Measurements from ENCODE around the gene BDH1. TPM values are rescaled to one million over a fixed set of nuclear protein-coding genes. Genes with fewer than 3 reads are reported as not detected.

The BDH1 gene
- total and polyA plus RNA-seq, 2 experiments from 2014 or later: 61.8 to 62.9 TPM

- no peaks in the 10 kb centered on the region for H3K27me3 ChIP-seq
- no peak overlapping the region for H3K4me2 ChIP-seq
- no peak overlapping the region for H3K27ac ChIP-seq
- no peak overlapping the region for H2AFZ ChIP-seq
- H3K9me3 ChIP-seq (ENCODE audit: low read depth): no peaks in the 10 kb centered on the region
- TF ChIP-seq EZH2 (IDR thresholded peaks at IDR 0.05; ENCODE audit: borderline replicate concordance) (no peak), EZH2phosphoT487 (IDR thresholded peaks at IDR 0.05; ENCODE audit: low read depth, severe bottlenecking, unreplicated experiment) (no peak)
- TF ChIP-seq, protein P1, sequence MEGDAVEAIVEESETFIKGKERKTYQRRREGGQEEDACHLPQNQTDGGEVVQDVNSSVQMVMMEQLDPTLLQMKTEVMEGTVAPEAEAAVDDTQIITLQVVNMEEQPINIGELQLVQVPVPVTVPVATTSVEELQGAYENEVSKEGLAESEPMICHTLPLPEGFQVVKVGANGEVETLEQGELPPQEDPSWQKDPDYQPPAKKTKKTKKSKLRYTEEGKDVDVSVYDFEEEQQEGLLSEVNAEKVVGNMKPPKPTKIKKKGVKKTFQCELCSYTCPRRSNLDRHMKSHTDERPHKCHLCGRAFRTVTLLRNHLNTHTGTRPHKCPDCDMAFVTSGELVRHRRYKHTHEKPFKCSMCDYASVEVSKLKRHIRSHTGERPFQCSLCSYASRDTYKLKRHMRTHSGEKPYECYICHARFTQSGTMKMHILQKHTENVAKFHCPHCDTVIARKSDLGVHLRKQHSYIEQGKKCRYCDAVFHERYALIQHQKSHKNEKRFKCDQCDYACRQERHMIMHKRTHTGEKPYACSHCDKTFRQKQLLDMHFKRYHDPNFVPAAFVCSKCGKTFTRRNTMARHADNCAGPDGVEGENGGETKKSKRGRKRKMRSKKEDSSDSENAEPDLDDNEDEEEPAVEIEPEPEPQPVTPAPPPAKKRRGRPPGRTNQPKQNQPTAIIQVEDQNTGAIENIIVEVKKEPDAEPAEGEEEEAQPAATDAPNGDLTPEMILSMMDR (IDR thresholded peaks at IDR 0.05; ENCODE audit: poor library complexity): no peak
- no peaks in the 10 kb centered on the region for H4K20me1 ChIP-seq (ENCODE audit: insufficient read depth, poor library complexity, severe bottlenecking)
- no peak overlapping the region for H3K4me3 ChIP-seq
- no peaks in the 10 kb centered on the region for H3K79me2 ChIP-seq
- H3K36me3 ChIP-seq (replicated peaks; ENCODE audit: insufficient read depth, low read depth): no peaks in the 10 kb centered on the region
- WGBS (ENCODE audit: low lambda C conversion rate, missing lambda C conversion rate): 92% methylated on average over 22 of the region's 22 CpGs
- no peaks in the 10 kb centered on the region for H3K9me2 ChIP-seq (replicated peaks; ENCODE audit: insufficient read depth)
- DNase-seq (ENCODE audit: low spot score): no peak
- peaks cover 30% of the 10 kb centered on the region for H3K4me1 ChIP-seq (ENCODE audit: insufficient read depth)
Measured at GRCh38 chr3:197600796-197601565, 45.2 kb upstream of the BDH1 start.

GRCh38 chr3:197599089-197599765 lies 43.5 kb upstream of the BDH1 start:
- peak; percentile 85 for DNase-seq (ENCODE audit: low spot score)
- Histone ChIP-seq H2AFZ (no peak overlapping the region), H3K27ac (peak overlapping the region; percentile 43), H3K4me3 (no peak overlapping the region), H3K79me2 (no peaks in the 10 kb centered on the region), H3K36me3 (replicated peaks; ENCODE audit: insufficient read depth, low read depth) (no peaks in the 10 kb centered on the region), H3K9me3 (ENCODE audit: low read depth) (no peaks in the 10 kb centered on the region), H3K4me1 (ENCODE audit: insufficient read depth) (peaks cover 30% of the 10 kb centered on the region), H3K9me2 (replicated peaks; ENCODE audit: insufficient read depth) (no peaks in the 10 kb centered on the region), H3K4me2 (peak overlapping the region; percentile 74), H3K27me3 (no peaks in the 10 kb centered on the region), H4K20me1 (ENCODE audit: insufficient read depth, poor library complexity, severe bottlenecking) (no peaks in the 10 kb centered on the region)
- 29% methylated on average over 22 of the region's 22 CpGs for WGBS (ENCODE audit: low lambda C conversion rate, missing lambda C conversion rate)
- no peak for TF ChIP-seq EZH2phosphoT487 (IDR thresholded peaks at IDR 0.05; ENCODE audit: low read depth, severe bottlenecking, unreplicated experiment)
- TF ChIP-seq, protein P1 (IDR thresholded peaks at IDR 0.05; ENCODE audit: poor library complexity): peak; percentile 87

GRCh38 chr3:197598404-197598980 lies 42.7 kb upstream of the BDH1 start:
- Histone ChIP-seq H3K9me3 (ENCODE audit: low read depth) (no peaks in the 10 kb centered on the region), H3K4me3 (no peak overlapping the region), H2AFZ (no peak overlapping the region), H3K36me3 (replicated peaks; ENCODE audit: insufficient read depth, low read depth) (no peaks in the 10 kb centered on the region), H3K27me3 (no peaks in the 10 kb centered on the region), H3K4me2 (peak overlapping the region; percentile 6), H3K4me1 (ENCODE audit: insufficient read depth) (peaks cover 35% of the 10 kb centered on the region), H3K79me2 (no peaks in the 10 kb centered on the region), H3K9me2 (replicated peaks; ENCODE audit: insufficient read depth) (no peaks in the 10 kb centered on the region), H4K20me1 (ENCODE audit: insufficient read depth, poor library complexity, severe bottlenecking) (no peaks in the 10 kb centered on the region), H3K27ac (peak overlapping the region; percentile 31)
- no peak for TF ChIP-seq EZH2phosphoT487 (IDR thresholded peaks at IDR 0.05; ENCODE audit: low read depth, severe bottlenecking, unreplicated experiment)
- TF ChIP-seq, protein P1 (IDR thresholded peaks at IDR 0.05; ENCODE audit: poor library complexity): no peak
- TF ChIP-seq EZH2 (IDR thresholded peaks at IDR 0.05; ENCODE audit: borderline replicate concordance): no peak
- DNase-seq (ENCODE audit: low spot score): no peak
- 78% methylated on average over 15 of the region's 15 CpGs for WGBS (ENCODE audit: low lambda C conversion rate, missing lambda C conversion rate)

All from hepatocyte (in vitro differentiated cells).